Calu3 (cell line): Measurements from ENCODE around the gene CCDC170. TPM values are rescaled to one million over a fixed set of nuclear protein-coding genes. Genes with fewer than 3 reads are reported as not detected.

ENCODE experiments used
- BruUV-seq: library from RNA; stranded (reverse); fragments of 400-500 nt; replicated peaks from 2 replicates; lab custom pipeline; 2021; lab: Mats Ljungman, UMichigan
- CTCF ChIA-PET: fragments of 300-600 bp; sonication (Branson Sonifier 250); formaldehyde crosslinking; loops from one replicate; lab custom pipeline; 2022; ENCODE audit warnings: antibody characterized with exemption; lab: Charles Lee
- DNase-seq: peaks from one replicate; pipeline ENCODE4 v3.0.0; 2022
- H3K27ac Mint-ChIP-seq: one replicate; pipeline ENCODE4 v1.8.0; 2022; ENCODE audit warnings: mixed read lengths; ENCODE audit not compliant: unreplicated experiment
- H3K27me3 Mint-ChIP-seq: one replicate; pipeline ENCODE4 v1.8.0; 2022; ENCODE audit warnings: mixed read lengths; ENCODE audit not compliant: unreplicated experiment
- H3K36me3 Mint-ChIP-seq: one replicate; pipeline ENCODE4 v1.8.0; 2022; ENCODE audit warnings: mild to moderate bottlenecking, moderate library complexity, mixed read lengths; ENCODE audit not compliant: insufficient read depth, unreplicated experiment
- H3K4me1 Mint-ChIP-seq: one replicate; pipeline ENCODE4 v1.8.0; 2022; ENCODE audit warnings: mild to moderate bottlenecking, low read depth, mixed read lengths; ENCODE audit not compliant: unreplicated experiment
- H3K4me3 Mint-ChIP-seq: one replicate; pipeline ENCODE4 v1.8.0; 2022; ENCODE audit warnings: mild to moderate bottlenecking, low read depth, moderate library complexity, mixed read lengths; ENCODE audit not compliant: unreplicated experiment
- H3K9me3 Mint-ChIP-seq: one replicate; pipeline ENCODE4 v1.8.0; 2022; ENCODE audit warnings: low read depth, mixed read lengths; ENCODE audit not compliant: unreplicated experiment
- CTCF ChIP-seq: fragments of 200-600 bp; IDR thresholded peaks from one replicate; pipeline ENCODE4 v1.8.0; 2022; ENCODE audit warnings: antibody characterized with exemption; ENCODE audit not compliant: unreplicated experiment
- intact Hi-C: fragments of 100-400 bp; cut with micrococcal nuclease; formaldehyde crosslinking; loops from one replicate; pipeline ENCODE4 v1.10.0; 2022; ENCODE audit not compliant: unreplicated experiment
- total RNA-seq: library from RNA; stranded (reverse); gene quantifications from 2 replicates; pipeline ENCODE4 v1.2.3, GENCODE V29; 2022

Gene CCDC170
- total RNA-seq, 1 experiment from 2014 or later: 0.26 TPM

DNA sequence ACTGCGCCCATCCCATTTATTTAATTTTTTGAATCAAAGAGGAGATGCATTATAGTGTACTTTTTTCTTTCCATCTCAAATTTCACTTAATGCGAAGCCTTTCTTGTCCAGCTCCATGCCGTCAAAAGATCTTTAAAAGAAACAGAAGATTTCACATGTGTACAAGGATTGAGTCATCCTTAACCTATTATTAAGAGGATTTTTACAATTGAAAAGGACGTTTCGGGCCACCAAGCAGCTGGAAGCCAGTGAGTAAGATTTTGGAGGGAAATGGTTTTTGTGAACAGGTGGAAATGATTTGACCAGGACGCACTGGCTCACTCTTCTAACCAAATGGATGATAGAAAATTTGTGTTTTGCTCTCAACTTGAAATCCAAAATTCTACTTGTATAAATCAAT, 15.1 kb upstream of the CCDC170 start:
- CTCF ChIA-PET: no interaction called here
- Mint-ChIP-seq H3K4me3 (no peak overlapping the region), H3K9me3 (no peaks in the 10 kb centered on the region), H3K36me3 (no peaks in the 10 kb centered on the region), H3K4me1 (no peaks in the 10 kb centered on the region), H3K27me3 (no peaks in the 10 kb centered on the region), H3K27ac (no peak overlapping the region)
- no TSS peak for BruUV-seq
- intact Hi-C loops: no loop called here
- TF ChIP-seq CTCF: no peak
- no peak for DNase-seq

DNA sequence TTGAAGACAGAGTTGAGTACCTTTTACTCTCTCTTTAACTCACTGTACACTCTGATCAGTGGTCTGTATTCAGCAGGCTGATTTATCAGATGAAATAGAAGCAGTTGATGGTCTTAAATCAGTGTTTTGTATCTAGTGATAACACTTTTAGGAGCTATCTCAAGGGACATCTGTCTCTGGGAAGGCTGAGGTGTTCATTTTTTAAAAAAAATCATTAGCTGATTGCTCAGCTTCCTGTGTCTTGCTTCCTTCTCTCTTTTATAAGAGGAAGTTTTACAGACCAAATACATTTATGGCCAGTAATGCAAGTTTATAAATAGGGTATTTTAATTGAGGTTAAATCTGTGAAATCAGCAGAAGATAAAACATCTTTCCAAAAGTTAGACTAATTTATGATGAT, 12.0 kb upstream of the CCDC170 start:
- DNase-seq: no peak
- Mint-ChIP-seq H3K9me3 (no peaks in the 10 kb centered on the region), H3K27ac (no peak overlapping the region), H3K4me3 (no peak overlapping the region), H3K4me1 (no peaks in the 10 kb centered on the region), H3K36me3 (no peaks in the 10 kb centered on the region), H3K27me3 (no peaks in the 10 kb centered on the region)
- intact Hi-C loops: no loop called here
- BruUV-seq: no TSS peak
- TF ChIP-seq CTCF: no peak
- CTCF ChIA-PET: no interaction called here

GRCh38 chr6:151482290-151482689, 11.5 kb upstream of the CCDC170 start:
- no peak for TF ChIP-seq CTCF
- BruUV-seq: no TSS peak
- Mint-ChIP-seq H3K36me3 (no peaks in the 10 kb centered on the region), H3K9me3 (no peaks in the 10 kb centered on the region), H3K4me3 (no peak overlapping the region), H3K27me3 (no peaks in the 10 kb centered on the region), H3K27ac (no peak overlapping the region), H3K4me1 (no peaks in the 10 kb centered on the region)
- no peak for DNase-seq
- CTCF ChIA-PET: no interaction called here
- intact Hi-C loops: no loop called here

GRCh38 chr6:151483994-151484393, 9.8 kb upstream of the CCDC170 start:
- no peak for DNase-seq
- TF ChIP-seq CTCF: no peak
- Mint-ChIP-seq H3K27me3 (no peaks in the 10 kb centered on the region), H3K27ac (no peak overlapping the region), H3K4me1 (no peaks in the 10 kb centered on the region), H3K36me3 (no peaks in the 10 kb centered on the region), H3K4me3 (no peak overlapping the region), H3K9me3 (no peaks in the 10 kb centered on the region)
- CTCF ChIA-PET: no interaction called here
- no TSS peak for BruUV-seq
- intact Hi-C loops: no loop called here
